ENCODE data around the gene SH3BP2.

SH3BP2 gene, protein sequence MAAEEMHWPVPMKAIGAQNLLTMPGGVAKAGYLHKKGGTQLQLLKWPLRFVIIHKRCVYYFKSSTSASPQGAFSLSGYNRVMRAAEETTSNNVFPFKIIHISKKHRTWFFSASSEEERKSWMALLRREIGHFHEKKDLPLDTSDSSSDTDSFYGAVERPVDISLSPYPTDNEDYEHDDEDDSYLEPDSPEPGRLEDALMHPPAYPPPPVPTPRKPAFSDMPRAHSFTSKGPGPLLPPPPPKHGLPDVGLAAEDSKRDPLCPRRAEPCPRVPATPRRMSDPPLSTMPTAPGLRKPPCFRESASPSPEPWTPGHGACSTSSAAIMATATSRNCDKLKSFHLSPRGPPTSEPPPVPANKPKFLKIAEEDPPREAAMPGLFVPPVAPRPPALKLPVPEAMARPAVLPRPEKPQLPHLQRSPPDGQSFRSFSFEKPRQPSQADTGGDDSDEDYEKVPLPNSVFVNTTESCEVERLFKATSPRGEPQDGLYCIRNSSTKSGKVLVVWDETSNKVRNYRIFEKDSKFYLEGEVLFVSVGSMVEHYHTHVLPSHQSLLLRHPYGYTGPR

GRCh38 chr4:2792711-2793585 is at the start of gene SH3BP2:
Gene SH3BP2, plus strand, starts transcription at chr4:2793085. Its CDS starts 27,533 bp downstream, at chr4:2820618.
- DNase-seq = peak; percentile 86

DNA sequence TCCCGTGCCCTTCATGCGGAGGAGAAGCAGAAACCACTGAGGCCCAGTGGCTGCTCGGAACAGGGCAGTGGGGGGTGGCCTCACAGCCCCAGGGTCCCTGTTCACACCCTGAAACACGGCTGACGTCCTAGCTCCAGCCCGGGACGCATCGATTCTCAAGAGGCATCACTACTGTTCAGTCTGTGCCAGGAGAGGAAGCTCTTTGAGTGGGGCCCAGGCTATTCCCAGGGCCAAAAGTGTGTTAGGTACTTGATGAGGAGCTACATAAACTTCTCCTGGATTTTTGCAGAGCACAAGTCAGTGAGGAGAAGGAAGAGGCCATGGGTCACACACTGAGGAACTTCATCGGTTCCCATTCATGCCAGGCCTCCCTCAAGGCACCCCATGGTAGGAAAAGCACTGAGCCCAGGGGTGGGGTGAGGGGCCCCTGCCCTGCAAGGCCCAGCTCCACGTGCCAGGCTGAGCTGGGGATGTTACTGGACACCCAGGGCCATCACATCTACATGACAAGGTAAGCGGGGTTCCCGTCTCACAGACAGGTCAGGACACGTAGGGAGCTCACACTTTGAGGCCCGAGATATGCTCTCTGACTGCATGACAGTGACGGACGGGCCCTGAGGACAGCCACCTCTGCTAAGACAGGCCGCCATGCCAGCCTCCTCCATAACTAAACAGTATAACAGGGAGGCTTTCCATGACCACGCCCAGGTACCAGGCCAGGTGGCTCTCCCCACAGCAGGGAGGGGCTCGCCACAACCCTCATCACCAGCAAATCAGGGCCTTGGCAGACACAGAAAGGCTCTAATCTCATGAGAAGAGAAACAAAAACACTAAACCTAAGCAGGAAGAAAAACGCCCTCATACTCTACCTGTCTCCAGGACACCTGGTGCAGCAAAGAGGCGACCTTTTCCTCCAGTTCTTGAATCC is 49.1 kb upstream of the SH3BP2 start:
- DNase-seq = no peak

- DNase-seq = no peak
Observed at GRCh38 chr4:2744576-2745270, 48.2 kb upstream of the SH3BP2 start.

DNA sequence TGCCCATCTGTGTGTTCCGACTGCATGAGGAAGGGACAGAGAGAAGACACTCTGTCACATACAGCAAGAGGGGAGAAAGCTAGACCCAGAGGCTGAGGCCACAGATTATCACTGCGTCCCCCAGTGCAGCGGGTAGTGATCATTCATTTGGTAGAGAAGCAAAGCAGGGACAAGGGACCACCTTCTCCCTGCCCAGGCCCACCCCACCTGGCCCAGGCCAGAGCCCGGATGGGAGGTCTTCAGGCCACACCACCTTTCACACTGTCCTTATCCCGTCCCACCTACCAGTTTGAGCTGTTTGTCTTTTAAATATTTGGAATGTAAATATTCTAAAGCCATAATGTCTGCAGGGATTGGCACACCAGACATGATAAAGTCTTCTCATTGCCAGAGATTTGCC is 47.4 kb upstream of the SH3BP2 start:
- no peak for DNase-seq

DNA sequence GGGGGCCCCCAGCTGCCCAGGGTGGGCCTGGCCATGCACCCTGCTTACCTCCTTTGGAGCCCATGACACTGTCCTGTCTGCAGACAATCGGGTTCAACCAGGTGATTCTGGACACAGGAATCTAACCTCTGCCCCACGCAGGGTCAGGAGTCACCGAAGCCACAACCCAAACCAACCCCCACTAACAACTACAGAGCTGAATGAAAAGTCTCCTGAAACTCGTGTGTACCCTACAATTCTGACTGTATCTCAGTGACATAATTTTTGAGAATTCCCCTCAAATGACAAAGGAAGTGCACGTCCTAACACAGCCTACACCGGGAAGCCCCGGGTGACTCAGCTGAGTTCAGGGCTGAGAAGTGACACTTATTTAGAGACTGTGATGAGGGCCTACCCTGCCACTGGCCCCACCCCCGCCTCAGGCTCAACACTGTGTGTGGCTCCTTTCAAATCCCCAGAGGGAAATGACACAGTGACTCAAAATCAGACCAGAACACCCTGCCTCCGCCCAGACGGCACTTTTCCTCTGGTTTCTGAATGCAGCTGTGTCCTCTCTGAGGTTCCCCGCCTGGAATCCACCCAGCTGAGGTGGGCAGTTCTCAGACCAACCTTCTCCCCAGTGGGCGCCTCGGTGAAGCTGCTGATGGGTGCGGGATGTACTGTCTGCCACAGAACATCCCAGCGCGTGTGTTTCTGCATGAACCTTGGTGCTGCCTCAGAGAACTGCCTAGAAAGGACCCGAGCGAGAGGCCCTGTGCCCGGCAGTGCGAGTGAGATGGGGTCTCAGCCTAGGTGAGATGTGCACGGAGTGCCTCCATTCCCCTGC is 46.7 kb upstream of the SH3BP2 start:
- DNase-seq = no peak

- no peak for DNase-seq
Observed at GRCh38 chr4:2746891-2747695, 45.8 kb upstream of the SH3BP2 start.

DNA sequence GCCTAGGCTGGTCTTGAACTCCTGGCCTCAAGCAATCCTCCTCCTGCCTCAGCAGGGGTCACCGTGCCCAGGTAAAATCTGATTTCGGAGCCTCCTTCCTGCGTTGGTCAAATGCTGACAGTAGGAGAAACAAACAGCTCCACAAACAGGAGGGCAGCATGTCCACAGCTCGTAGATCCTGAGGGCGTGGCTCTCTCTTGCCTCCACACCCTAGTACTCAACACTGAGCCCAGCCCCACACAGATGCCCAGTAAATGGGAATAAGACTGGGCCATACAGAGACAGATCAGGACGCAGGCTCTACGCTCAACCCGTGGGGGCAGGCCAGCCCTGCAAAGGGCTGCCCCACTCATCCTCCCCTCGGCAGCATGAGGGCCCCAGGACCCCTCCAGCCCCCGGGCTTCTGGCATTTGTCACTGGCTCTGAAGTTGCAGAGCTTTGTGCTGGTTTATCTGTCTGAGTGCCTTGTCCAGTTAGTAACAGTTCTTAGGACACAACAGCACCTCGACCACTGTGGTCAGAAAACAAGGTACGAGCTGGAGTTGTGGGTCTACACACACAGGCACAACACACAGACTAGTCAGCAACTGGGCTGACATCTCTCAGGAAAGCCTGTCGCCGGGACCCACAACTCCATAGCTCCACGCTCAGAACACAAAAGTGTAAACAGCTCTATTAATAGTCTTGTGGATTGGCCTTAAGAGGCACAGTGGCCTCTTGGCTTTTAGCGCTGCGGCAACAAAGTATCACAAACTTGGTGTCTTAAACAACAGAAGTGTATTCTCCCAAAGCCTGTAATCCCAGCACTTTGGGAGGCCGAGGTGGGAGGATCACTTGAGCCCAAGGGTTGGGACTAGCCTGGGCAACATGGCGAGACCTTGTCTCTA is 41.9 kb upstream of the SH3BP2 start:
- DNase-seq = no peak

- no peak for DNase-seq
Observed at GRCh38 chr4:2753436-2753835, 39.4 kb upstream of the SH3BP2 start.

- no peak for DNase-seq
Observed at GRCh38 chr4:2754848-2755819, 37.8 kb upstream of the SH3BP2 start.

DNA sequence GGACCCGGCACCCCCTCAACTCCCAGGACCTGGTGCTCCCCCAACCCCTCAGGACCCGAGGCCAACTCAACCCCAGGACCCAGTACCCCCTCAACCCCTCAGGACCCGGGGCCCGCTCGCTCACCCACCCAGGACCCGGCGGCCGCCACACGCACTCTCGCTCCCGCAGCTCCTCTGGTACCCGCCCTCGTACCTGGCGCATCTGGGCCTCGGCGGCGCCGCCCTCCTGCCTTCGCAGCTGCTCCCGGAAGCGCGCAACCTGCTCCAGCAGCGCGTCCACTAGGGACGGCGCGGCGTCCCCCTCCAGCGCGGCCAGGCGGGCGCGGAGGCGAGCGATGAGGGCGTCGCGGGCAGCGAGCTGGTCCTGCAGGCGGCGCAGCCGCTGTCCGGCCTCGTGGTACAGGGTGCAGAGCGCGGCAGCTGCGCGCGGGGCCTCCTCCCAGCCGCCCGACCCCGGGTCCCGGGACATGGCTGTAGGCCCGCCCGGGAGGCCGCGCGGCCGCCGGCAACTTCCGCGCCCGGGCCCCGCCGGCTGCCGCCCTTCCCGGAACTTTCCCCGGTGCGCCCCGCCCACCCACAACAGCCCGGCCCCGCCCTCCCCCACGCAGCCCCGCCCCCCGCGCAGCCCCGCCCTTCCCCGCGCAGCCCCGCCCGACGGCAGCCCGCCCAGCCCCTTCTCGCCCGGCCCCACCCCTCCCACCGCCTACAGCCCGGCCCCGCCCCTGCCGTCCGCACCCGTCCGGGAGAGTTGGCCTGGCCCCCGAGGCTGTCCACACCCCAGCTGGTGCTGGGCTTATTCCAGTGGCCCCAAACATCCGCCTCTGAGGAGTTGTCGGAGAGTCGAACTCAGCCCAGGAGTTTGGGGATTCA is 36.8 kb upstream of the SH3BP2 start, which contains the start of gene TNIP2:
Gene TNIP2 (minus strand): TSS at position 516 of the 870 bp plus-strand sequence. CDS start 47 bp downstream, at position 469.
- peak; percentile 89 for DNase-seq

GRCh38 chr4:2756691-2757350 is 36.1 kb upstream of the SH3BP2 start:
- no peak for DNase-seq

DNA sequence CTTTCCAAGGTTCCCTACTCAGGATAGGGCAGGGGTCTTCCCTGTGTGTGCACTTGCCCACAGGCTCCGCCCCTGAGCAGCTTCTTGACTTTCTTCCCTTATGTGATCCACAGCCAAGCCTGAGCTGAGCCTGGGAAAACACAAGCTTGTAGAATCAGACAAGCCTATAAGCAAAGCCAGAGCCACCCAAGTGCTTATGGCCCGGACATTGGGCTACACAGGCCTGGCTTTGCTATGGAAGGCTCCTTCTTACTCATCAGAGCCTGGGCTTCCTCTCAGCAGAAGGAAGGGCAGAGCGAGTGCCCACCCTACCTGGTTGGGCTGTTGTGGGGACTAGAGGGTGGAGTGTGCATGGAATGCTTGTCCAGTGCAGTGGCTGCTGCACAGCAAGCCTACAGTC is 35.5 kb upstream of the SH3BP2 start:
- peak; percentile 41 for DNase-seq

DNA sequence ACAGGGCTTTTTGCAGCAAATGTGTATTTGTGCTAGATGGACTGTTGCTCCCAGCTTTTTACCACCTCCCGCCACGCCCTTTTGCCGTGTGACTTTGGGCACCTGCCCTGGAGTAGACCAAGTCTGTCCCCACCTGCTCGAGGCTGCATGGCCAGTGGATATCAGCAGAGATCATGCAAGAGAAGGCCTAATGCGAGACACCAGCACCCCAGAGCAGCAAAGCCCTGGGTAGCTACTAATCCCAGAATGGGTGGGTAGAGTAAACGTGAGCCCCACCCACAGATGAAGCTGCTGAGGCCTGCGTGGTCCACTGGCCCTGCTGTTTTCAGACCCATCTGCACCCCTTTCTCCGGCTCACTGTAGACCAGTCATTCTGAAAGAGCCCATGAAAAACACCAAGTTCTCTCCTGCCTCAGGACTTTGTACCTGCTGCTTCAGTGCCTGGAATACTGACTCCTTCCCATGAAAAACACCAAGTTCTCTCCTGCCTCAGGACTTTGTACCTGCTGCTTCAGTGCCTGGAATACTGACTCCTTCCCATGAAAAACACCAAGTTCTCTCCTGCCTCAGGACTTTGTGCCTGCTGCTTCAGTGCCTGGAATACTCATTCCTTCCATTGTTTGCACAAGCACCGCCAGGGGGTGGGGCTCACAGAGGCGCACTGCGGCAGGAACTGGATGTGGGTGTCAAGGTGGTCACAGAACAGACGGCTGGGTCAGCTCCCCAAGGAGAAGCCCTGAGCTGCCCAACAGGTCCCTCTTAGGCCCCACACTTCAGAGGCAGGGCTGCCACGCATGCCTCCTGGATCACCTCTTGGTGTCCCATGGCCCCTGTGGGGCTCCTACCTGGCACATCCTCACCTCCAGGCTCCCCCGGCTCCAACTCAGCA is 31.6 kb upstream of the SH3BP2 start:
- no peak for DNase-seq

- DNase-seq = no peak
Observed at GRCh38 chr4:2762048-2762447, 30.8 kb upstream of the SH3BP2 start.
